HepG2 (cell line): Measurements from ENCODE around the gene CAPN3.

Experiments
- CBX2 ChIP-seq, 2 experiments: fragments of 200-600 bp in 1 of 2; sonication (generic); formaldehyde crosslinking in 1 of 2; IDR thresholded peaks; 2 replicates each; pipeline versions ENCODE4 v1.7.0 to v1.8.1; 2018 to 2022; ENCODE audit warnings: low read depth in 2 of 2, low read length in 1 of 2, mild to moderate bottlenecking in 1 of 2, missing genetic modification reagents in 1 of 2
- MIER3 ChIP-seq: IDR thresholded peaks from 2 replicates; pipeline ENCODE4 v1.6.1; 2016; ENCODE audit warnings: missing compliant biosample characterization, borderline replicate concordance
- MXI1 ChIP-seq: IDR thresholded peaks from 3 replicates; pipeline ENCODE4 v1.6.1; 2012; ENCODE audit warnings: low read depth, low read length, inconsistent platforms, borderline replicate concordance
- NR2F1 ChIP-seq, 2 experiments: fragments of 450-650 bp in 1 of 2; formaldehyde crosslinking in 1 of 2; IDR thresholded peaks; 2 replicates each; pipeline versions ENCODE4 v1.5.0 to v1.6.1; 2016 to 2020; ENCODE audit warnings: mild to moderate bottlenecking in 1 of 2, missing compliant biosample characterization in 1 of 2, missing genetic modification reagents in 1 of 2, moderate library complexity in 1 of 2
- NR2F2 ChIP-seq: IDR thresholded peaks from 2 replicates; pipeline ENCODE4 v1.6.1; 2012; ENCODE audit warnings: low read depth, inconsistent platforms, borderline replicate concordance
- POLR2A ChIP-seq, 2 experiments: IDR thresholded peaks; 2 replicates each; pipeline ENCODE4 v1.6.1; 2011; ENCODE audit warnings: low read depth in 2 of 2, low read length in 2 of 2, mild to moderate bottlenecking in 1 of 2, moderate library complexity in 1 of 2; ENCODE audit not compliant: insufficient read depth in 1 of 2
- ZNF138 ChIP-seq: sonication (generic); formaldehyde crosslinking; IDR thresholded peaks from 2 replicates; pipeline ENCODE4 v1.5.0; 2020; ENCODE audit warnings: mild to moderate bottlenecking, low read depth, missing genetic modification reagents
- ZNF350 ChIP-seq: sonication (generic); formaldehyde crosslinking; IDR thresholded peaks from 2 replicates; pipeline ENCODE4 v1.4.0; 2020; ENCODE audit warnings: mild to moderate bottlenecking, low read depth, missing genetic modification reagents, borderline replicate concordance
- ZNF589 ChIP-seq: sonication (generic); formaldehyde crosslinking; conservative IDR thresholded peaks from 2 replicates; pipeline ENCODE4 v1.8.0; 2022; ENCODE audit warnings: mild to moderate bottlenecking, moderate library complexity, missing genetic modification reagents
- TF ChIP-seq, protein P1 (sequence below): sonication (generic); formaldehyde crosslinking; IDR thresholded peaks from 2 replicates; pipeline ENCODE4 v1.5.0; 2020; ENCODE audit warnings: missing genetic modification reagents, mild to moderate bottlenecking, borderline replicate concordance
- TF ChIP-seq, protein P2 (sequence below): sonication (generic); formaldehyde crosslinking; IDR thresholded peaks from 2 replicates; pipeline ENCODE4 v1.8.0; 2022; ENCODE audit warnings: mild to moderate bottlenecking, missing genetic modification reagents, moderate library complexity
- TF ChIP-seq, protein P3 (sequence below): sonication (generic); formaldehyde crosslinking; IDR thresholded peaks from 2 replicates; pipeline ENCODE4 v1.4.0; 2020; ENCODE audit warnings: missing genetic modification reagents

DNA sequence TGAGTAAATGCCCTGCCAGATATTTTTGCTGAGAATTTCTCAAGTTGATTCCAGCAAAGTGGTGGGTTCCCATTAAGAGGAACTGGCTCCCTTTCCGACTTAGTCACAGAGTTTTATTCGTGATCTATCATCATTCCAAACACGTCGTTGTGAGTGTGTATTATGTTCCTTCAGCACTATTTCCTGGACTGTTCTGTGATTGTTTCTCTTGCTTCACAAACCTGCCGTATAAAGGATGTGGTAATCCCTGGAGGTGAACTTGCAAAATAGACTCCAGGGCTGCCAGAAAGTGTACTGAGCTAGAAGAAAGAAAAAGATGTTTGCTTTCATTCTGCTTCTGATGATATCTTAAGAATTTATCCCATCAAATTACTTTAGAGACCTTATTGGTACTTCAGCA is 14.5 kb upstream of the CAPN3 start:
- TF ChIP-seq, protein P1, sequence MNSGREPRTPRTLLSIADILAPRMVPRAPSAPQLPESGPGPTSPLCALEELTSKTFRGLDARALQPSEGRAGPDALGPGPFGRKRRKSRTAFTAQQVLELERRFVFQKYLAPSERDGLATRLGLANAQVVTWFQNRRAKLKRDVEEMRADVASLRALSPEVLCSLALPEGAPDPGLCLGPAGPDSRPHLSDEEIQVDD (CRISPR knock-in tag) = no peak
- TF ChIP-seq NR2F1 (CRISPR knock-in tag; IDR thresholded peaks at IDR 0.05) (no peak), NR2F2 (no peak), ZNF589 (CRISPR knock-in tag) (no peak), MXI1 (no peak), POLR2A (IDR thresholded peaks at IDR 0.05; ENCODE audit: insufficient read depth in 1 of 2, low read depth in 2 of 2, low read length in 2 of 2) (no peak), ZNF350 (CRISPR knock-in tag) (no peak), CBX2 (IDR thresholded peaks at IDR 0.05; ENCODE audit: low read depth, low read length) (no peak), CBX2 (CRISPR knock-in tag; IDR thresholded peaks at IDR 0.05; ENCODE audit: low read depth) (no peak), ZNF138 (CRISPR knock-in tag) (no peak), MIER3 (no peak)
- TF ChIP-seq, protein P2, sequence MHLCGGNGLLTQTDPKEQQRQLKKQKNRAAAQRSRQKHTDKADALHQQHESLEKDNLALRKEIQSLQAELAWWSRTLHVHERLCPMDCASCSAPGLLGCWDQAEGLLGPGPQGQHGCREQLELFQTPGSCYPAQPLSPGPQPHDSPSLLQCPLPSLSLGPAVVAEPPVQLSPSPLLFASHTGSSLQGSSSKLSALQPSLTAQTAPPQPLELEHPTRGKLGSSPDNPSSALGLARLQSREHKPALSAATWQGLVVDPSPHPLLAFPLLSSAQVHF (CRISPR knock-in tag) = no peak
- TF ChIP-seq, protein P3, sequence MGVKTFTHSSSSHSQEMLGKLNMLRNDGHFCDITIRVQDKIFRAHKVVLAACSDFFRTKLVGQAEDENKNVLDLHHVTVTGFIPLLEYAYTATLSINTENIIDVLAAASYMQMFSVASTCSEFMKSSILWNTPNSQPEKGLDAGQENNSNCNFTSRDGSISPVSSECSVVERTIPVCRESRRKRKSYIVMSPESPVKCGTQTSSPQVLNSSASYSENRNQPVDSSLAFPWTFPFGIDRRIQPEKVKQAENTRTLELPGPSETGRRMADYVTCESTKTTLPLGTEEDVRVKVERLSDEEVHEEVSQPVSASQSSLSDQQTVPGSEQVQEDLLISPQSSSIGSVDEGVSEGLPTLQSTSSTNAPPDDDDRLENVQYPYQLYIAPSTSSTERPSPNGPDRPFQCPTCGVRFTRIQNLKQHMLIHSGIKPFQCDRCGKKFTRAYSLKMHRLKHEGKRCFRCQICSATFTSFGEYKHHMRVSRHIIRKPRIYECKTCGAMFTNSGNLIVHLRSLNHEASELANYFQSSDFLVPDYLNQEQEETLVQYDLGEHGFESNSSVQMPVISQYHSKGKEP = no peak
